Right lobe of liver (tissue), 4 donors: ENCODE measurements around the gene ANXA8L1.

ENCODE experiments used
- CTCF ChIP-seq, 4 donors: fragments of 200-600 bp in 3 of 4; fragments of 450-650 bp in 1 of 4; IDR thresholded peaks; one replicate each; pipeline versions ENCODE4 v1.5.1 to v1.8.0; 2016 to 2022; ENCODE audit warnings: antibody characterized with exemption in 4 of 4, mild to moderate bottlenecking in 2 of 4
- POLR2A ChIP-seq: fragments of 450-650 bp; IDR thresholded peaks from one replicate; pipeline ENCODE4 v1.6.1; 2017; ENCODE audit warnings: antibody characterized with exemption, mild to moderate bottlenecking
- donor health status: DM: no; HTN: no; CAD: no.
- donor health status: DM: no; HTN: no; CAD: no.
- donor health status: DM: no; HTN: yes; CAD: no.

- no peak for TF ChIP-seq POLR2A
- no peak for TF ChIP-seq CTCF (IDR thresholded peaks at IDR 0.05)
Measured at GRCh38 chr10:46327685-46328084, 47.9 kb upstream of the ANXA8L1 start.
